Measurements from ENCODE around the gene NSD1.
A peak's percentile ranks its signal among the peaks of the same experiment; 100 is the strongest.
"Not testable (repeated sequence)": the region's sequence is repeated elsewhere in the genome, so short reads cannot be mapped to it uniquely, and the experiment has no call there.

Gene NSD1

DNA sequence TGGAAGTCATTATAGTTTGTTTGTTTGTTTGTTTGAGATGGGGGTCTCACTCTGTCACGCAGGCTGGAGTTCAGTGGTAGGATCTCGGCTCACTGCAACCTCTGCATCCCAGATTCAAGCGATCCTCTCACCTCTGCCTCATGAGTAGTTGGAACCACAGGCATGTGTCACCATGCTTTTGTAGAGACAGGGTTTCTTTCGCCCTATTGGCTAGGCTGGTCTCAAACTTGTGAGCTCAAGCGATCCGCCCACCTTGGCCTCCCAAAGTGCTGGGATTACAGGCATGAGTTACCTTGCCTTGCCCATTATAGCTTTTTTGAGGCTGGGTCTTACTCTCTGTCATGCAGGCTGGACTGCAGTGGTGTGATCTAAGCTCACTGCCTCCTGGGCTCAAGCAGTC, 28.8 kb downstream of the NSD1 start:
- Mint-ChIP-seq H3K9me3 (no peaks in the 10 kb centered on the region), H3K27ac (no peak overlapping the region)

DNA sequence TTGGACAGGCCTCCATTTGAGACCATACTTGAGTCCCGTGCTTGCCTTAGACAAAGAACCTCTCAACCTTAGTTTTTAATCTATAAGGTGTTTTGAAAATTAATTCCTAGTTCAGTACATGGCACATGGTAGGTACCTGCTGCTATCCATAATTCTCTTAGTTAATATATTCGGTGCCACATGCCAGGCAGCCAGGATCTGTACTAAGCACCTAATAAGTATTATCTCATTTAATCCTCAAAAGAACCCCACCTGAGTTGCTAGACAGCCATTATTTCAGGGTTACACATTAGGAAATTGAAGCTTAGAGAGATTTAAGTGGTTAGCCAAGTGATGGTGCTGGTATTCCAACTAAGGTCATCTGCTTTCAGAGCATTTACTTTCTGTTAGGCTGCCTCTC, 29.9 kb downstream of the NSD1 start:
- DNase-seq (ENCODE audit: low spot score in 2 of 2) (no peak), ATAC-seq (ENCODE audit: low read depth) (no peak)
- no peak overlapping the region for H3K4me3 Mint-ChIP-seq
- peaks cover 8% of the 10 kb centered on the region for H3K36me3 Mint-ChIP-seq
- H3K9me3 Mint-ChIP-seq: no peaks in the 10 kb centered on the region
- no peak overlapping the region for H3K27ac Mint-ChIP-seq
- H3K27me3 Mint-ChIP-seq: no peaks in the 10 kb centered on the region
- peaks cover 12% of the 10 kb centered on the region for H3K4me1 Mint-ChIP-seq

More for the DNA sequence above, 28.8 kb downstream of the NSD1 start:
- Mint-ChIP-seq H3K36me3 (peaks cover 10% of the 10 kb centered on the region), H3K4me3 (no peak overlapping the region), H3K27me3 (no peaks in the 10 kb centered on the region), H3K4me1 (peaks cover 20% of the 10 kb centered on the region)
- ATAC-seq (ENCODE audit: low read depth): no peak
- no peak for DNase-seq (ENCODE audit: low spot score in 2 of 2)

DNA sequence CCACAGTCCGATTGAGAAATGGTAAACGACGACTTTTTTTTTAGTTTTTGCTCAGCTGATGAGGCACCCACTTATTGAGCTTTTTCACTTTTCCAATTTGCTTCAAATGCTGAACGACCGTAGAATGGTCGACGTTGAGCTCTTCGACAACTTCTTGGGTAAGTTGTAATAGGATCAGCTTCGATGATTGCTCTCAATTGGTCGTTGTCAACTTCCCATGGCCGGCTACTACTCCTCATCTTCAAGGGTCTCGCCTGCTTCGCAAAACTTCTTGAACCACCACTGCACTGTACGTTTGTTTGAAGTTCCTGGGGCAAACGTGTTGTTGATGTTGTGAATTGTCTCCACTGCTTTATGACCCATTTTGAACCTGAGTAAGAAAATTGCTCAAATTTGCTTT, 35.7 kb downstream of the NSD1 start:
- Mint-ChIP-seq H3K4me3 (no peak overlapping the region), H3K27ac (peak overlapping the region; percentile 41), H3K9me3 (no peaks in the 10 kb centered on the region), H3K4me1 (peaks cover 14% of the 10 kb centered on the region), H3K36me3 (peaks cover 17% of the 10 kb centered on the region), H3K27me3 (no peaks in the 10 kb centered on the region)
- ATAC-seq (ENCODE audit: low read depth) (no peak), DNase-seq (ENCODE audit: low spot score in 2 of 2) (no peak)

DNA sequence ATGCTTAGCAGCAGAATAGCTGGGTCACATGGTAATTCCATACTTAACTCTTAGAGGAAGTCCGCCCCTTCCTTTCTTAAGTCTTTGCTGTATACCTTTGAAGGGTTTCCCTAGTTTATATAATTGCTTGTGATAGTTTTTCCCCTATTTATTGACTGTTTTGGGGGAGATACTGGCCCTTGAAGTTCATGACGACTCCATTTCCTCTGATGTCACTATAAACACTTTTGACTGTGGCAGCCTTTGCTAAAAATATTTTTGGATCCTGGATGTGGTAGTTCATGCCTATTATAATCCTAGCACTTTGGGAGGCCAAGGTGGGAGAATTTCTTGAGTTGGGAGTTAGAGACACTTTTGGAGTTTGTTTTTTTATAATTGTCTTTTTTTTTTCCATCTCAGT, 38.4 kb downstream of the NSD1 start:
- H3K36me3 Mint-ChIP-seq: peaks cover 9% of the 10 kb centered on the region
- no peaks in the 10 kb centered on the region for H3K9me3 Mint-ChIP-seq
- H3K4me1 Mint-ChIP-seq: peaks cover 23% of the 10 kb centered on the region
- H3K27ac Mint-ChIP-seq: peak overlapping the region; percentile 58
- no peak overlapping the region for H3K4me3 Mint-ChIP-seq
- ATAC-seq (ENCODE audit: low read depth): no peak
- DNase-seq (ENCODE audit: low spot score in 2 of 2): no peak
- H3K27me3 Mint-ChIP-seq: no peaks in the 10 kb centered on the region

DNA sequence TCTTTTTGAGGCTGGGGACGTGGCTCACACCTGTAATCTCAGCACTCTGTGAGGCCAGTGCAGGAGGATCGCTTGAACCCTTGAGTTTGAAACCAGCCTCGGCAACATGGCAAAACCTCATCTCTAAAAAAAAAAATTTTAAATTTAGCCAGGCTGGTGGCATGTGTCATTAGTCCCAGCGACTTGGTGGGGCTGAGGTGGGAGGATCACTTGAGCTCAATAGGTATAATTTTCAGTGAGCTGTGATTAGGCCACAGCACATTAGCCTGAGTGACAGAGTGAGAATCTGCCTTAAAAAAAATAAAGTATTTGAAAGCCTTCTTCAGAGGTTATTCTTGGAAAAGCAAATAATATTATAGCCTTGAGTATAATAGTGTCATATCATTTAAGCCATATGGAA, 41.8 kb downstream of the NSD1 start:
- no peaks in the 10 kb centered on the region for H3K27me3 Mint-ChIP-seq
- H3K36me3 Mint-ChIP-seq: peaks cover 6% of the 10 kb centered on the region
- no peak overlapping the region for H3K4me3 Mint-ChIP-seq
- ATAC-seq (ENCODE audit: low read depth) (peak; percentile 18), DNase-seq (ENCODE audit: low spot score in 2 of 2) (no peak)
- no peak overlapping the region for H3K27ac Mint-ChIP-seq
- peaks cover 25% of the 10 kb centered on the region for H3K4me1 Mint-ChIP-seq
- H3K9me3 Mint-ChIP-seq: no peaks in the 10 kb centered on the region

DNA sequence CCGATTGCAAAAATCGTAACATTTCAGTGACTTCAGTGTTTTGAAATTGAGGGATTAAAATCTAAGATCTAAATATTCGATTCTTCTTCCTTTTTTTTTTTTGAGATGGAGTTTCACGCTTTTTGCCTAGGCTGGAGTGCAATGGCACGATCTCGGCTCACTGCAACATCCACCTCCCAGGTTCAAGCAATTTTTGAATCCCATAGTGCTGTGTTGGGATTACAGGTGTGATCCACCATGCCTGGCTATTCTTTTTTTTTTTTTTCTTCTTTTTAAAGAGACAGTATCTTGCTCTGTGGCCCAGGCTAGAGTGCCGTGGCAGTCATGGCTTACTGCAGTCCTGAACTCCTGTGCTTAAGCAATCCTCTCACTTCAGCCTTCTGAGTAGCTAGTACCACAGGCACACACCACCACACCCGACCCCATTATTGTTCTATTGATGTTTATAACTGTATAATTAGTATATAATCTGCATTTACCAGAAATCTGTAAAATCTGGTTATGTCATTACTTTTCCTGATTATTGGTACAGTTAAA, 42.7 kb downstream of the NSD1 start:
- Mint-ChIP-seq H3K4me1 (peaks cover 27% of the 10 kb centered on the region), H3K27ac (no peak overlapping the region)
- peak; percentile 34 for ATAC-seq (ENCODE audit: low read depth)

DNA sequence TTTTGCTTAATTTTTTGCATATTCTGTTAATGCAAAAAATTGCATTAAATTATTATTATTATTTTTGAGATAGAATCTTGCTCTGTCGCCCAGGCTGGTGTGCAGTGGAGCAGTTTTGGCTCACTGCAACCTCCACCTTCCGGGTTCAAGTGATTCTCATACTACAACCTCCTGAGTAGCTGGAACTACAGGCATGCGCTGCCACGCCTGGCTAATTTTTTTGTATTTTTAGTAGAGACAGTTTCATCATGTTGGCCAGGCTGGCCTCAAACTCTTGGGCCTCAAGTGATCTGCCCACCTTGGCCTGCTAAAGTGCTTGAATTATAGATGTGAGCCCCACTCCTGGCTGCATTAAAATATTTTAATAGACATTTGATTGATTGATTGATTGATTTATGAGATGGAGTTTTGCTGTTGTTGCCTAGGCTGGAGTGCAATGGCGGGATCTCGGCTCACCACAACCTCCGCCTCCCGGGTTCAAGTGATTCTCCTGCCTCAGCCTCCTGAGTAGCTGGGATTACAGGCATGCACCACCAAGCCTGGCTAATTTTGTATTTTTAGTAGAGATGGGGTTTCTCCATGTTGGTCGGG, 44.4 kb downstream of the NSD1 start:
- H3K36me3 Mint-ChIP-seq; H3K27ac Mint-ChIP-seq; H3K27me3 Mint-ChIP-seq; H3K4me3 Mint-ChIP-seq; ATAC-seq (ENCODE audit: low read depth); H3K9me3 Mint-ChIP-seq; DNase-seq (ENCODE audit: low spot score in 2 of 2): not testable (repeated sequence)
- peaks cover 19% of the 10 kb centered on the region for H3K4me1 Mint-ChIP-seq

More for the DNA sequence above, 42.7 kb downstream of the NSD1 start:
- Mint-ChIP-seq H3K36me3 (peaks cover 8% of the 10 kb centered on the region), H3K27me3 (no peaks in the 10 kb centered on the region), H3K9me3 (no peaks in the 10 kb centered on the region), H3K4me3 (peak overlapping the region; percentile 41)
- no peak for DNase-seq (ENCODE audit: low spot score in 2 of 2)

DNA sequence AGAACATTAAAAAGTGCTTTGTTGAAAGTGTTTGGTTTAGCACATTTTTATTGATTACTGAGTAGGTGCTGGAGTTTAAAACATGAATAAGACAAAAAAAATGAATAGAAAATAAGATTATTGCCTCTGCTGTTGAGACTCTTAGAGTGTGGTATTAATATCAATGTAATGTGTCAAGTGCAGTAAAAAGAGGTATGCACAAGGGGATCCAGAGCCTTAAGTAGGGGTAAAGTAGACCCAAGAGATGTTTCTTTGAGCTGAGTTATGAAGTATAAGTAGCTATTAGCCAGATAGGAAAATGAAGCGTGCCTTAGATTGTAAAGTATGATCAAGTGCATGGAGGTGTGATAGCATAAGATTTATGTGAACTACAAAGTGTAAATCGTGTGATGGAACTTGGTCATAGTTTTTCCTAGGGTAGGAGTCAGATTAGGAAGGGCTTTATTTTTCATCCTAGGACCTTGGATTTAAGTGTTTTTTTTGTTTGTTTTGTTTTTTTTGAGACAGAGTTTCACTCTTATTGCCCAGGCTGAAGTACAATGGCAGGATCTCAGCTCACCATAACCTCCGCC, 45.2 kb downstream of the NSD1 start:
- Mint-ChIP-seq H3K9me3 (no peaks in the 10 kb centered on the region), H3K27me3 (no peaks in the 10 kb centered on the region), H3K4me1 (peaks cover 20% of the 10 kb centered on the region), H3K36me3 (peaks cover 8% of the 10 kb centered on the region), H3K27ac (peak overlapping the region; percentile 13), H3K4me3 (no peak overlapping the region)
- ATAC-seq (ENCODE audit: low read depth): no peak
- no peak for DNase-seq (ENCODE audit: low spot score in 2 of 2)

DNA sequence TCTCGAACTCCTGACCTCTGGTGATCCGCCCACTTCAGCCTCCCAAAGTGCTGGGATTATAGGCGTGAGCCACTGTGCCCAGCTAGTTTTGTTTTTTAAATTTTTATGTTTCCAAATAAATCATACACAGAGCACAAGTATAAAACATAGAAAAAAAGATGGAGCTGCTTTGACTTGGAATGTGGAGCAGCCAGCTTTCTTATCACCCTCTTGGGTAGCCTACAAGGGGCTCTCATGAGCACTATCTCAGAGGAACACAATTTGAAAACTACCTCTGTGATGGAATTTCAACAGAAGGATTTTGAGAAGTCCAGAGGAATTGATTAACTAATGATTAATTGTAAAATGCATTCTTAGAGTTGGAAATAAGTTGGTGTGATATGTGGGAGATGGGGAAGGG, 45.9 kb downstream of the NSD1 start:
- no peaks in the 10 kb centered on the region for H3K9me3 Mint-ChIP-seq
- ATAC-seq (ENCODE audit: low read depth): no peak
- peaks cover 26% of the 10 kb centered on the region for H3K4me1 Mint-ChIP-seq
- no peak for DNase-seq (ENCODE audit: low spot score in 2 of 2)
- no peaks in the 10 kb centered on the region for H3K27me3 Mint-ChIP-seq
- H3K4me3 Mint-ChIP-seq: no peak overlapping the region
- peaks cover 9% of the 10 kb centered on the region for H3K36me3 Mint-ChIP-seq
- H3K27ac Mint-ChIP-seq: peak overlapping the region; percentile 13

DNA sequence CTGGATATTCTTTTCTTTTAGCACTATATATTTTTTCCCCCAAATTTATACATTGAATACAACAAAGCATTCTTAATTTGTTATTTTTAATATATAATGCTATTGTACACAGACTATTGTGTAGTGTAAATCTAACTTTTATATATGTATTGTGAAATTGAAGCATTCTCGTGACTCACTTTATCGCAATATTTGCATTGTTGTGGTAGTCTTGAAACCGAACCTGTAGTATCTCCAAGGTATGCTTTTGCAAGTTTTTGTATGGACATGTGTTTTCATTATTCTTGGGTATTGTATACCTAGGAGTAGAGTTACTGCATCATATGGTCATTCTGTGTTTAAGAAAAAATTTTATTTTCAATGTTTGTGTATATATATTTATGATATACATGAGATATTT, 49.6 kb downstream of the NSD1 start:
- Mint-ChIP-seq H3K27me3 (no peaks in the 10 kb centered on the region), H3K4me1 (peaks cover 25% of the 10 kb centered on the region), H3K27ac (no peak overlapping the region), H3K9me3 (no peaks in the 10 kb centered on the region), H3K4me3 (no peak overlapping the region), H3K36me3 (peaks cover 16% of the 10 kb centered on the region)
- no peak for ATAC-seq (ENCODE audit: low read depth)
- no peak for DNase-seq (ENCODE audit: low spot score in 2 of 2)

DNA sequence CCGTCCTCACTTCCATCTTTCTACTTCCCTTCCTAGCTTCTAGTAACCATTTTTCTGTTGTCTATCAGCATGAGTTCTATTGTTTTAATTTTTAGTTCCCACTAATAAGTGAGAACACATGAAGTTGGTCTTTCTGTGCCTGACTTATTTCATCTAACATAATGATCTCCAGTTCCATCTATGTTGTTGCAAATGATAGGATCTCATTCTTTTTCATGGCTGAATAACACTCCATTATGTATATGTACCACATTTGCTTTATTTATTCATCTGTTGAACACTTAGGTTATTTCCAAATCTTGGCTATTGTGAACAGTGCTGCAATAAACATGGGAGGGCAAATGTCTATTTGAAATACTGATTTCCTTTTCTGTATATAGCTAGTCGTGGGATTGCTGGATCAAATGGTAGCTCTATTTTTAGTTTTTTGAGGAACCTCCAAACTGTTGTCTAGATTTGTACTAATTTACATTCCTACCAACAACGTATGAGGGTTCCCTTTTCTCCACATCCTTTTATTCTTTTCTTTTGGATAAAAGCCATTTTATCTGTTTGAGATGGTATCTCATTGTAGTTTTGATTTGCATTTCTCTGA, 50.3 kb downstream of the NSD1 start:
- H3K4me3 Mint-ChIP-seq: no peak overlapping the region
- no peaks in the 10 kb centered on the region for H3K27me3 Mint-ChIP-seq
- ATAC-seq (ENCODE audit: low read depth) (no peak), DNase-seq (ENCODE audit: low spot score in 2 of 2) (no peak)
- H3K27ac Mint-ChIP-seq: peak overlapping the region; percentile 59
- peaks cover 22% of the 10 kb centered on the region for H3K4me1 Mint-ChIP-seq
- no peaks in the 10 kb centered on the region for H3K9me3 Mint-ChIP-seq
- H3K36me3 Mint-ChIP-seq: peaks cover 15% of the 10 kb centered on the region

DNA sequence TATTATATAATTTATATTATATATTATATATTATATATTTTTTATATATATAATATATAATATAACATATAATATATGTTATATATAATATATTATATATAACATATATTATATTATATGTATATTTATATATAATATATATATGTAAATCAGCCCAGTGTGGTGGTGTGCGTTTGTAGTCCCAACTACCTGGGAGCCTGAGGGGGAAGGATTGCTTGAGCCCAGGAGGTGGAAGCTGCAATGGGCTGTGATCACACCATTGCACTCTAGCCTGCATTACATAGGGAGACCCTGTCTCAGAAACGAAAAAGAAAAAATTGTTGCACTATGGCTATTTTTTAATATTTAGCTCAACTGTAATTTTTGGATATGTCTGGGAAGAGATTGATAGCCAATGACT, 52.4 kb downstream of the NSD1 start:
- Mint-ChIP-seq H3K4me3 (no peak overlapping the region), H3K27me3 (no peaks in the 10 kb centered on the region), H3K27ac (no peak overlapping the region), H3K9me3 (no peaks in the 10 kb centered on the region), H3K36me3 (peaks cover 13% of the 10 kb centered on the region), H3K4me1 (peaks cover 20% of the 10 kb centered on the region)
- no peak for DNase-seq (ENCODE audit: low spot score in 2 of 2)
- ATAC-seq (ENCODE audit: low read depth): no peak

DNA sequence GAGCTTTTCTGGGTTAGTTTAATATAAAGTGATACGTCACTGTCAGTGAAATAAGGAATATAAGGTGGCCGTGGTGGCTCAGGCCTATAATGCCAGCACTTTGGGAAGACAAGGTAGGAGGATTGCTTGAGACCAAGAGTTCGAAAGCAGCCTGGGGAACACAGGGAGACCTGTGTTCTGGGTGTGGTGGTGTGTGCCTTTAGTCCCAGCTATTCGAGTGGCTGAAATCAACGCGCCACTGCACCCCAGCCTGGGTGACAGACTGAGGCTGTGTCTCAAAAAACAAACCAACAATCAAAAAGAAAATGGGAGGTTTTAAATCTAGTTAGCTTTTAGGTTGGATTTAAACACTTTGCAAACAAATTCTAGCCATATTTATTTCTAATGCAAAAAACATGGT, 53.1 kb downstream of the NSD1 start:
- Mint-ChIP-seq H3K4me1 (peaks cover 18% of the 10 kb centered on the region), H3K36me3 (peaks cover 13% of the 10 kb centered on the region), H3K9me3 (no peaks in the 10 kb centered on the region), H3K27me3 (no peaks in the 10 kb centered on the region), H3K4me3 (no peak overlapping the region), H3K27ac (no peak overlapping the region)
- ATAC-seq (ENCODE audit: low read depth) (no peak), DNase-seq (ENCODE audit: low spot score in 2 of 2) (no peak)

DNA sequence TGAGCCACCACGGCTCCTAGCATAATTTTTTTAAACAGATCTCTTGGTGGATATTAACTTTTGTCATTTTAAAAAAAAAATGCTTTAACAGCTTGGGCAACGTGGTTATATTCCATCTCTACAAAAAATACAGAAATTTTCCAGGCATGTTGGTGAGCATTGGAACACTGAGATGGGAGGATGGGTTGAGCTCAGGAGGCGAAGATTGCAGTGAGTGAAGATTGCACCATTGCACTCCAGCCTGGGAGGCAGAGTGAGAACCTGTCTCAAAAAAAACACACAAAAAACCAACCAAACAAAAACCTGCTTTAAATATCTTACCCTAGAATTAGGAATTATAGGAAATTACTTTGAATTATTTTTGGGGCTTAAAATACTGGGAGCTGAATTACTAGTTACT, 55.2 kb downstream of the NSD1 start:
- Mint-ChIP-seq H3K27ac (peak overlapping the region; percentile 83), H3K36me3 (peaks cover 14% of the 10 kb centered on the region), H3K27me3 (no peaks in the 10 kb centered on the region), H3K9me3 (no peaks in the 10 kb centered on the region), H3K4me3 (no peak overlapping the region), H3K4me1 (peaks cover 16% of the 10 kb centered on the region)
- no peak for ATAC-seq (ENCODE audit: low read depth)
- DNase-seq (ENCODE audit: low spot score in 2 of 2): no peak

DNA sequence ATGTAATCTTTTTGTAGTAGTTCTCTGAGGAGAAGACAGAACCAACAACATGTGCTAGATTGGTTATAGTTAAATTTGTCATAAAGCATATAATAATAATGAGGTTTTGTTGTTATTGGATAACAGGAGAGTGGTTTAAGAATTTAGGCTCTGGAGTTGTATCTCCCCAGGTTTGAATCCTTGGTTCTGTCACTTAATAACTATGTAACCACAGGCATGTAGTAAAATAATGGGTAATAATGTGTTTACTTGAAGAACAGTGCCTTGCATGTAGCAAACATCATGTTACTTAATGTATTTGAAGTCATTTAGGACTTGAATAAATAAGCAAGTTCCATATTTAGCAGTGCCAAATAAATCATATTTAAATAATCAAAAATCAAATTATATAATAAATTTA, 55.8 kb downstream of the NSD1 start:
- no peak overlapping the region for H3K27ac Mint-ChIP-seq
- H3K27me3 Mint-ChIP-seq: no peaks in the 10 kb centered on the region
- no peaks in the 10 kb centered on the region for H3K9me3 Mint-ChIP-seq
- DNase-seq (ENCODE audit: low spot score in 2 of 2) (no peak), ATAC-seq (ENCODE audit: low read depth) (no peak)
- H3K36me3 Mint-ChIP-seq: peaks cover 15% of the 10 kb centered on the region
- no peak overlapping the region for H3K4me3 Mint-ChIP-seq
- H3K4me1 Mint-ChIP-seq: peaks cover 9% of the 10 kb centered on the region

Measured in memory B cell (primary cell).